ELR (cell line): ENCODE results near the gene OSBP2.

ENCODE experiments used
- DNase-seq: peaks from one replicate; pipeline ENCODE4 v3.0.0-alpha.2; 2015; ENCODE audit warnings: low read depth

OSBP2 gene

GRCh38 chr22:30940685-30941362 lies 246.2 kb downstream of the OSBP2 start:
- no peak for DNase-seq

- DNase-seq = no peak
Measured at GRCh38 chr22:30941363-30941740, 246.7 kb downstream of the OSBP2 start.

GRCh38 chr22:30943368-30943767 lies 248.7 kb downstream of the OSBP2 start:
- DNase-seq = no peak

DNA sequence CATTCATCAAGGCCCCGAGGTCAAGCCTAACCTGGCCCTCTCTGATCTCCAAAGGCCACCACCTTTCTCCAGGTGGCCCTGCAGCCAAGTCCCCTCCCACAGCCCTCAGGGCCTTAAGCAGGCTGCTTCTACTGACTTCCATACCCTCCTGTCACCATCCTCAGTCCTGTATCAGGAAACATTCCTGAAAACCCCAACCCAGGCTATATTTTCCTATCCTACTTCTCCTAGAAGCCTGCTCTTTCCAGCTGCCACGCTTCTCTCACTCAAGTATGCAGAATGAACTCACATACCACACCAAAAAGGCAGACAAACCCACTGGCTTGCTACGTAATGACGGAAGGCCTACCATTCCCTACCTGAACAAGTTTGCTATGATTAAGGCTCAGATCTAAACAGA lies 250.3 kb downstream of the OSBP2 start:
- no peak for DNase-seq

DNA sequence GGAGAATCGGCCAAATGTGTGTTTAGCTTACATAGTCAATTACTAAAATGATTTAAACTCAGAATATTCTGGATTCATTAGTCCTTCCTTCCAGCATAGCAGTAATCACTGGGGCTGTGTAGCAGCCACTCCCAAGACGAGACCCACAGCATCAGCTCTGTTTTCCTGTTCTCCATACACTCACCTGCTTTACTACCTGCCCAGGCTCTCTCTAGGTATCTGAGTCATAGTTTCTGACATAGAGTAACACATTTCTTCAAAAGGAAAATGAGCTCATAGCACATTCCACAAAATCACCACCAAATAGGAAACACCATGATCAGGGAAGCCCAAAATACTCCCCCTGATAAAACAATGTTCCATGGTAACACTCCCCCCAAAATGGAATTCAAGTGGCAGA lies 251.0 kb downstream of the OSBP2 start:
- no peak for DNase-seq

DNA sequence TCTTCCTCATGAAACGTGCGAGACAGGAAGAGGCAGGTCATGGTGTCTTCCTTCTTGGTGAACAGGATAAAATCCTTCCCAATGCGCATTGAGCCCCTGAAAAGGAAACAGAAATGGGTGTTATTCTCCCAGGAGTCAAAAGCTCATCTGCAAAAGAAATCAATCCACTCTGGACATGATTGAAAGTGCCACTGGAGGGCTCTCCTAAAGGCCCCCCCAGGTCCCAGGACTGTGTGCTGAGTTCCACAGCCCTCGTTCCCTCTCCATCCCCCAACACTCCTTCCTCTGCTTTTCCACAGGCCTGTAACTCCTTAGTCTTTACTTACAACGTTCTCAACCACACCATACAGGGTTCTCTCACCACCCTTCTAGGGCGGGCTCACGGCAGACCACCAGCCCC lies 251.7 kb downstream of the OSBP2 start:
- no peak for DNase-seq

- DNase-seq = no peak
Measured at GRCh38 chr22:30947173-30947815, 252.6 kb downstream of the OSBP2 start.

GRCh38 chr22:30947816-30948454 lies 253.3 kb downstream of the OSBP2 start:
- peak; percentile 60 for DNase-seq

- DNase-seq = peak; percentile 13
Measured at GRCh38 chr22:30948930-30949342, 254.3 kb downstream of the OSBP2 start.

GRCh38 chr22:30949934-30950660 lies 255.4 kb downstream of the OSBP2 start:
- no peak for DNase-seq

DNA sequence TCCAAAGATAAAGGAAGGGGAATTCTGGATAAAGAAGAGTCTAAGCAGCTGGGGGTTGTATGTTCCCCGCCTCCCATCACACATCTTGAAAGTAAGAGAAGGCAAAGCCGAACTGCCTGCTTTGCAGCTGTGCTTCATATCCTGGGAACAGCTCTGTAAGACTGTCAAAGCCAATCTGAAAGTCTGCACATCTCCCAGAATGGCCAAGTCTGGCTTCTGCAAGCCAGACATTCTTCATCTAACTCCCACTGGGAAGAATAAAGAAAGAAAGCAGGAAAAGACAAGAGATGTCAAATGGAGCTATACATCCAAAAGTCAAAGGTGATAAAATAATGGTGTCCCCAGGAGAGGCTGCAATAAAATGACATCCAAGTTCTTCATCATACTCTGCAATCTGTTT lies 258.5 kb downstream of the OSBP2 start:
- DNase-seq = no peak

DNA sequence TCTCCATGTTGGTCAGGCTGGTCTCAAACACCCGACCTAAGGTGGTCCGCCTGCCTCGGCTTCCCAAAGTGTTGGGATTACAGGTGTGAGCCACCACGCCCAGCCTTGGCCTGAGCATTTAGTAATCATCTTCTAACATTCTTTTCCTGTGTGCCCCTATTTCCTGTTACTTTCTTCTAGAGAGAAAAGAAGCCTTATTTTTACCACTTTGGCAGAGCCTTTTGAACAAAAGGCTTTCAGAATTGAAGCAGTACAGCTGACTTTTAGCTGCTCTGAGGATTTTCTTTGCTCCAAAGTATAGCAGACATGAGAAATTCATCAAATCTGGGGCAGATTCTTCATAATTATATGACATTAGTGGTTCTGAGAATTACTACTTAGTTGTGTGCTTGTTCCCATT lies 260.5 kb downstream of the OSBP2 start:
- no peak for DNase-seq
